IgD-negative memory B cell (primary cell): ENCODE results near the gene PSKH1. TPM values are rescaled to one million over a fixed set of nuclear protein-coding genes. Genes with fewer than 3 reads are reported as not detected.
"Not testable (repeated sequence)": the region's sequence is repeated elsewhere in the genome, so short reads cannot be mapped to it uniquely, and the experiment has no call there.

Experiments used
- H3K27ac Mint-ChIP-seq, 3 donors: one replicate each; pipeline ENCODE4 v1.8.0; 2020 to 2022; ENCODE audit warnings: mild to moderate bottlenecking in 3 of 3, mixed read lengths in 3 of 3, moderate library complexity in 1 of 3
- H3K27me3 Mint-ChIP-seq: one replicate; pipeline ENCODE4 v1.8.0; 2021; ENCODE audit warnings: mixed read lengths
- H3K36me3 Mint-ChIP-seq: one replicate; pipeline ENCODE4 v1.8.0; 2020; ENCODE audit warnings: mild to moderate bottlenecking, mixed read lengths
- H3K4me1 Mint-ChIP-seq, 3 donors: one replicate each; pipeline ENCODE4 v1.8.0; 2020 to 2022; ENCODE audit warnings: mixed read lengths in 3 of 3, mild to moderate bottlenecking in 1 of 3
- H3K4me3 Mint-ChIP-seq, 4 donors: one replicate each; pipeline ENCODE4 v1.8.0; 2020 to 2022; ENCODE audit warnings: mild to moderate bottlenecking in 4 of 4, mixed read lengths in 4 of 4, moderate library complexity in 3 of 4
- H3K9me3 Mint-ChIP-seq, 3 donors: one replicate each; pipeline ENCODE4 v1.8.0; 2020 to 2021; ENCODE audit warnings: mixed read lengths in 3 of 3, mild to moderate bottlenecking in 1 of 3
- polyA plus RNA-seq: library from polyadenylated mRNA; unstranded; fragments of 300-500 nt; fragmentation: Illumina TruSeq; gene quantifications from one replicate; pipeline ENCODE4 v1.2.3, GENCODE V29; 2021

PSKH1 gene
- polyA plus RNA-seq, 1 donor from 2014 or later, result 22.4 TPM

DNA sequence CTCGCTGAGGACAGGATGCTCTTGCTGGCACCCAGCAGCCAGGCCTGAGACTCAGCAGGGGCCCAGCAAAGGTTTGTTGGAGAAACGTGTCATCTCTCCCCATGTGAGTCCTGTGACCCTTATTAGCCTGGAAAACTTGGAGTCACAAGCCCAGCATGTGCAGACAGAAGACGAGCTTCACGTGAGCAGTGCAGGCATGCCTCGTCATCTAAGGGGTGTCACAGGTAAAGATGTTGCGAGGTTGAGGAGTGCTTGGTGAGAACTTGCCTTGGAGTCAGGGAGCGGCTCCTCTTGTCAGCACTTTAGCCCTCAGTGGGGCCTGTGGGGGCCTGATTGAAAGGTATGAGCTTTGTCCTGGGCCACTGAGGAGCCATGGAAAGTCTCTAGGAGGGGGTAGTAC lies 40.8 kb downstream of the PSKH1 start:
- peaks cover 7 to 17% (median 14%) of the 10 kb centered on the region in 3 donors for H3K4me1 Mint-ChIP-seq
- peak overlapping the region in 2 of 4 donors; percentile 7 to 61 for H3K4me3 Mint-ChIP-seq
- no peaks in the 10 kb centered on the region for H3K27me3 Mint-ChIP-seq
- H3K9me3 Mint-ChIP-seq, result no peaks in the 10 kb centered on the region
- peak overlapping the region in 2 of 3 donors; percentile 63 to 99 for H3K27ac Mint-ChIP-seq
- H3K36me3 Mint-ChIP-seq, result peaks cover 6% of the 10 kb centered on the region

DNA sequence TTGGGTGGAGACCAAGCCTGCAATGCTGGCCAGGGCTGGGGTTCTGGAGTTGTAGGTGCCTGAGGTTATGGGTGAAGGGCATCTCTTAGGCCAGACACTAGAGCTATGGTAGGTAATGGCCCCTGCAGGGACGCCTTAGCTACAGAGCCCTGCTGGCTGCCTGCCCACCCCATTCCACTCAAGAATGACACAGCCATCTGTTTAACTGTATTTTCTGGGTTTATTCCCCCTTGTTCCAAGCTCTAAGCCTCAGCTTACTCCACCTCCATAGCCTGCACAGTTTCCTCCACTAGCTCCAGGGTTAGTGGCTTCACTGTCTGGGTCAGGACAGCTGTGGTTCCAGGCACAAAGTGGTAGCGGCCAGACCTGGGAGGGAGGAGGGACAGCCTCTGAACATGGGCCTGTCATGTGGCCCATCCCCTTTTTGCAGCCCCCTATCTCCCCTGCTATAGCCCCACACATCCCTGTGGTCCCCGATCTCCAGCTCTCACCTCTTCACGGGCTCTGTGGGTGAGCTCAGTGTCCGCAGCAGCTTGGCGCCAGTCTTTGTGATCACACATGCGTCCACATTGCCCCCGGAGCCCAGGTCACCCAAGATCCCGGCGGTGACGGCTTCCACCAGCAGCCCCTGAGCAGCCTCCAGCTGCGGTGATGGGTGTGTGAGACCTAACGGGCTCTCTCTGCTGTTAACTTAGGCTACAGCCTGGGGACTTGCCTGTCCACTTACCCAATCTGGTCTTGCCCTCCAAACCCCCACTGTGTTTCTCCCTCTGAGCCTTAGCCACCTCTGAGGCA lies 41.4 kb downstream of the PSKH1 start:
- peak overlapping the region in 1 of 4 donors; percentile 100 for H3K4me3 Mint-ChIP-seq
- peaks cover 7 to 17% (median 14%) of the 10 kb centered on the region in 3 donors for H3K4me1 Mint-ChIP-seq
- H3K36me3 Mint-ChIP-seq, result peaks cover 6% of the 10 kb centered on the region
- peak overlapping the region in 2 of 3 donors; percentile 63 to 99 for H3K27ac Mint-ChIP-seq
- no peaks in the 10 kb centered on the region for H3K27me3 Mint-ChIP-seq
- H3K9me3 Mint-ChIP-seq, result no peaks in the 10 kb centered on the region

DNA sequence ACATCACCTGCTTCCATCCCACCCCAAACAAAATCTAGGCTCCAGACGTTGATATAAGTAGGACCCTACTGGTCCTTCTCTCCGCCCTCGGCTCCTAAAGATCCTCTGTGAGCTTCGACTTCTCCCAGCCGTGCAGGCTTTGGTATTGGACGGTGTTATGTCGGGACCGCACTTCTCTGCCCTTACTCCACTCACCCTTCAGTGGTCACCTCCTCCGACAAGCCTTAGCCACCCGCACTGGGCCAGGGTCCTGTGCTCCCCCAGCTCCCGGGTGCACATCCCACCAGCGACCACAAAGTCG lies 42.0 kb downstream of the PSKH1 start:
- H3K27ac Mint-ChIP-seq, result peak overlapping the region; percentile 96 to 99 (median 97)
- H3K4me3 Mint-ChIP-seq, result peak overlapping the region in 3 of 4 donors; percentile 98 to 100 (median 100)
- peaks cover 9 to 21% (median 17%) of the 10 kb centered on the region in 3 donors for H3K4me1 Mint-ChIP-seq
- H3K9me3 Mint-ChIP-seq, result no peaks in the 10 kb centered on the region
- peaks cover 6% of the 10 kb centered on the region for H3K36me3 Mint-ChIP-seq
- no peaks in the 10 kb centered on the region for H3K27me3 Mint-ChIP-seq

DNA sequence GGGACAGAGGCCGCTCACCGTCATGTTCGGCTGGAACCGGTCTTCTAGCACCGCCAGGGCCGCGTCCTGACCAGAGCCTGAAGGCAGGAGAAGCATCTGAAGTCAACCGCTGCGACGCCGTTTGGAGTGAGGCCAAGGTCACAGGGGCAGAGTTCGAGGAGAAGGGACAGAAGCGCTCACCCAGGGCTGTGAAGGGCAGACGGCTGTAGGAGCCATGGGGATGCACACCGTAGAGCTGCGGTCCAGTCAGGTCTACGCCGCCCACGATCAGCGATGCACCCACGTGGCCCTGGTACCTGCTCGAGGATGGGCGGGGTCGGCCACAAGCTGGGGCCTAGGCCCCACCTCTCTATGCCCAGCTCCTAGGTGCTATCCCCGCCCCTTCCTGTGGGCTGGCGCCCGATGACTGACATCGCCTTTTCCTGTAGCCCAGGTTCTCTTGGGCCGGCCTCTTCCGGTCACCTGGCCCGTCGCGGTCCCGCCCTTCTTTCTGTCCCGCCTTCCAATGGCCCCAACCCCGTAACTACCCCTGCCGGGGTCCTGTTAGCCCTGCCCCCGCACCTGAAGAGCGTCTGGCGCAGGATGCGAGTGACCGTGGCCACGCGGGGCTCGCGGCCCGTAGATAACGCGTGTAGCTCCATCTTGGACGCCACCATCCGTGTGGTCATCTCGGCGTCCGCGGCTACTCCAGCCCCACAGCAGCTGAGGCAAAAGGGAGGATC lies 42.5 kb downstream of the PSKH1 start:
- H3K4me1 Mint-ChIP-seq, result peaks cover 12 to 26% (median 20%) of the 10 kb centered on the region in 3 donors
- peak overlapping the region; percentile 94 to 100 (median 99) for H3K4me3 Mint-ChIP-seq
- H3K36me3 Mint-ChIP-seq, result peaks cover 6% of the 10 kb centered on the region
- peak overlapping the region; percentile 96 to 99 (median 97) for H3K27ac Mint-ChIP-seq
- H3K9me3 Mint-ChIP-seq, result no peaks in the 10 kb centered on the region
- H3K27me3 Mint-ChIP-seq, result no peaks in the 10 kb centered on the region

DNA sequence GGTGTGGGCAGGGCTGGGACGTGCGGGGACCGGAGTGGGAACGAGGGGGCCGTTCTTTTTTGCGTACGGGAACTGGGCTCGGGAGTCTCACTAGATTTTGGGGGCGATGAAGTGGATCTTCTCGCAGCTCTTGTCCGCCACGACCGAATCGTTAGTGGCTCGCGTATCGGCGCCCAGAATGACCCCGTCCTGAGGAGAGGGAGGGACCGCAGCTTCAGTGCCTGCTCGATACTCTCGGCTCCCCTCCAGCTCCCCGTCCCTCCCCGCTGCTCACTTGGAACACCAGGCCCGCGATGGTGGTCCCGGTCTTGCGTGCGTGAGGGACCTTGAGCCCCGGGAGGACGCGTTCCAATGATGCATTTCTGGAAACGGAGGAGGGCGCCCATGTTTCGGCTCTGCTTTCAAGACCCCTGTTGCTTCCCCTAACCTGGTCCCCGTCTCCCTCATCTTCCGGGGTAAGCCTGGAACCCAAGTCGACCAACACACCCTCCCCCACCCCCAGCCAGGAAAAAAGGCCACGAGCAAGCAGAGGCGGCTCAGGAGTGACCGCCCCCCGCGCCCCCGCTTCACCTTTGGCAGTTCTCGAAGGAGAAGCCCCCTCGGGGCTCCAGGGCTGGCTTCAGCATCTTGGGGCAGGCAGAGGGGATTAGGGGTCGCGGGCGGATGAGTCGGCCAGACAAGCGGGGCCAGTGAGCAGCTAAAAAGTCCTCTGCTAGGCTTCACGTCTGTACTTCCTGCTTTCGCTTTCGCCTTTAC lies 43.2 kb downstream of the PSKH1 start, which contains the start of gene PSMB10:
Gene PSMB10 (minus strand): TSS at position 727 of the 756 bp plus-strand sequence. CDS start 101 bp downstream, at position 626.
- Mint-ChIP-seq H3K4me1 (peaks cover 12 to 26% (median 20%) of the 10 kb centered on the region in 3 donors), H3K27me3 (no peaks in the 10 kb centered on the region), H3K9me3 (no peaks in the 10 kb centered on the region), H3K27ac (peak within 1 kb of the TSS; percentile 96 to 99 (median 97)), H3K36me3 (peaks cover 5% of the 10 kb centered on the region), H3K4me3 (peak within 1 kb of the TSS; percentile 94 to 100 (median 99))

DNA sequence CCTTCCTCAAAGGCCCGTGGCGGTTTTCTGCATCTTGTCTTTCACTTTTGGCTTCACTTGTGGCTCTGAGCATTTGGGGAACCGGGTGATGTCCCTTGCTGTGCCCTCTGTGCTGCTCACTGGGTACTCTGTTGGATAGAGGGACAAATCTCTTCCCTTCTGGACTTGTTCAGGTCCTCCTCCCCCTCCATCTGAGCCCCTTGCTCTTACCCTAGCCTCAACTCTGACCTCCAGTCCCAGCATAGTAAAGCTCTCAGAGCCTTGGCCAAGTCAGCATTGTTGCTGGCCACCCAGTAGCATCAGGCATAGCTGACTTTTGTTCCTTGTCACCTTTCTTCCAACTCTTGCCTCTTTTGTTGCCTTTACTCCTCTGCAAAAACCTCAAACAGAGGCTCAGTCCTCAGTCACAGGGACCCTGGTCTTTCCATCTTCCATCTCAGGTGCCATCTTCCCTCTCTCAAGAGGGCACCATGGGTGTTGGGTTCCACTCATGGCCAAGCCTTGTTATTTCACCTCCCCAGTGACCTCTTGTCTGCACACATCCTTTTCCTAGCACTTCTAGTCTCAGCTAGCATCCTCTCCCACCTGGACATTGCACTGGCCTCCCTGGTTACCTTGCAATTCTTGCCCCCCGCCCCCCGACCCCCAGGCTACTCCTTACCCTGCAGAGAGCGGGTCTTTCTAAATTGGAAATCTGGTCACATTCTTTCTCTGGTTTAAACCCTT lies 44.0 kb downstream of the PSKH1 start:
- Mint-ChIP-seq H3K4me1 (peaks cover 12 to 29% (median 24%) of the 10 kb centered on the region in 3 donors), H3K27ac (peak overlapping the region; percentile 96 to 99 (median 97)), H3K9me3 (no peaks in the 10 kb centered on the region), H3K36me3 (peaks cover 5% of the 10 kb centered on the region), H3K27me3 (no peaks in the 10 kb centered on the region), H3K4me3 (peak overlapping the region; percentile 94 to 100 (median 99))

DNA sequence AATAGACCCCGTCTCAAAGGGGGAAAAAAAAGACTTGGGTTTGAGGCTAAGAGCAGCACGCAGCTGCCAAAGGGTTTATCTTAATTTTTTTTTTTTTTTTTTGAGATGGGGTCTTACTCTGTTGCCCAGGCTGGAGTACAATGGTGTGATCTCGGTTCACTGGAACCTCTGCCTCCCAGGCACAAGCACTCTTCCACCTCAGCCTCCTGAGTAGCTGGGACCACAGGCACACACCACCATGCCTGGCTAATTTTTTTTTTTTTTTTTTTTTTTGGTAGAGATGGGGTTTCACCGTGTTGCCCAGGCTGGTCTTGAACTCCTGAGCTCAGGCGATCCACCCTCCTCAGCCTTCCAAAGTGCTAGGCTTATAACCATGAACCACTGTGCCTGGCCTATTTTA lies 44.7 kb downstream of the PSKH1 start:
- H3K27ac Mint-ChIP-seq, H3K27me3 Mint-ChIP-seq, H3K36me3 Mint-ChIP-seq, H3K9me3 Mint-ChIP-seq: not testable (repeated sequence)
- H3K4me3 Mint-ChIP-seq, result peak overlapping the region in 1 of 4 donors; percentile 100
- H3K4me1 Mint-ChIP-seq, result peaks cover 12 to 30% (median 26%) of the 10 kb centered on the region in 3 donors

DNA sequence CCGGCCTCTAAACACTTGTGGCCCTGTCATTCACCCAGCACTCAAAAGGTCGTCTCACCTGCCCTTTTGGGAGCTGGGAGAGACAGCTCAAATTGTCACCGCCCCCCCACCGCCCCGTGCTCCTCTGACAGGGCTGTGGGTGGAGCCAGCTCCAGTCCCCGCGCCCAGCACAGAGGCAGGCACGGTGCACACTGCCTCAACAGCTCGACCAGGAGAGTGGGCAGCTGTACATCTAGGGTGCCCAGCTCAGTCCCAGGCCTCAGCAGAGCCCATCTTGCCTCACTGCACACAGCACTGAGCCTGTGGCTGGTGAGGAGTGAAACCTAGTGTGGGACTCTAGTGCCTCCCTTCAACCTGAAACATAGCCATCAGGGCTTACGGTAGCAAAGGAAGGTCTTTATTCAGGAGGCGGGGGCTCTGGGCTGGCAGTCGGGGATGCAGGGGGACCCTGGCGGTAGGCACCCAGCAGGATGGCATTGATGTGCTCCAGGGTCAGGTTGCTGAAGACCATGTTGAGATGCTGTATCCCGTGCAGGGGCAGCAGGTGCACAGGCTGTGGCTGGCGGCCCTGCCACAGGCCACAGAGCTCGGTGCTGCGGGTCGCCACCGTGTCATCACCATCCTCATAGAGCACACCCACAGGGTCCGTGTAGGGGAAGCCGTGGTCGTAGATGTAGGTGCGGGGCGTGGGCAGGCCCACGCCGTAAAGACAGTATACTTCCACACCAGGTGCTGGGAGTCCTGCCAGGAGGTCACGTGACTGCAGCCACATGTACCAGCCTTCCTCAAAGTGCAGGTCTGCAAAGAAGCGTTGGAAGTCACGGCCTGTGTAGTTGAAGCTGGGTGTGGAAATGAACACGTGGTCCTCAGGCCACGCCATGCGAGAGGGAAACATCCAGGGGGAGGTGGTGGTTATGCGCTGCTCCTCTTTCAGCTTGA lies 46.7 kb downstream of the PSKH1 start:
- H3K4me1 Mint-ChIP-seq, result peaks cover 12 to 26% (median 22%) of the 10 kb centered on the region in 3 donors
- H3K4me3 Mint-ChIP-seq, result peak overlapping the region in 2 of 4 donors; percentile 42 to 53
- no peaks in the 10 kb centered on the region for H3K27me3 Mint-ChIP-seq
- no peaks in the 10 kb centered on the region for H3K9me3 Mint-ChIP-seq
- H3K36me3 Mint-ChIP-seq, result peaks cover 2% of the 10 kb centered on the region
- H3K27ac Mint-ChIP-seq, result peak overlapping the region; percentile 40 to 92 (median 87)

DNA sequence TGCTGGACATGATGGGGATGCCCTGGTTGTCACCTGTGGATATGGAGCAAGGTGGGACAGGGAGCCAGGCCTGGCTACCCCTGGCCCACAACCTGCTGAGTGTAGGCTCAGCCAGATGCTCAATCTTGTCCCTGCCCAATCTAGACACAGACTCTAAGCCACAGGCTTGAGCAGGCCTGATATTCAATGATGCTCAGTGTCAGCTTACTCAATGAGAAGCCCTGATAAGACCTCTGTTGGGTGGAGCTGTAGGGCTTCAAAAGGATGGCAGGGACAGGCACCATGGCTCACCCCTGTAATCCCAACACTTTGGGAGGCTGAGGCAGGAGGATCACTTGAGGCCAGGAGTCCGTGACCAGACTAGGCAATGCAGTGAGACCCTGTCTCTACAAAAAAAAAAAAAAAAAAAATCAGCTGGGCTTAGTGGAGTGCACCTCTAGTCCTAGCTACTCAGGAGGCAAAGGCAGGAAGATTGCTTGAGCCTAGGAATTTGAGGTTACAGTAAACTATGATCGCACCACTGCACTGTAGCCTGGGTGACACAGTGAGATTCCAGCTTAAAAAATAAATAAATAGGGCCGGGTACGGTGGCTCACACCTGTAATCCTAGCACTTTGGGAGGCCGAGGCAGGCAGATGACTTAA lies 47.5 kb downstream of the PSKH1 start:
- Mint-ChIP-seq H3K27me3 (no peaks in the 10 kb centered on the region), H3K9me3 (no peaks in the 10 kb centered on the region), H3K4me3 (peak overlapping the region in 1 of 4 donors; percentile 42), H3K4me1 (peaks cover 9 to 19% (median 17%) of the 10 kb centered on the region in 3 donors), H3K36me3 (peaks cover 2% of the 10 kb centered on the region), H3K27ac (peak overlapping the region in 2 of 3 donors; percentile 40 to 87)

DNA sequence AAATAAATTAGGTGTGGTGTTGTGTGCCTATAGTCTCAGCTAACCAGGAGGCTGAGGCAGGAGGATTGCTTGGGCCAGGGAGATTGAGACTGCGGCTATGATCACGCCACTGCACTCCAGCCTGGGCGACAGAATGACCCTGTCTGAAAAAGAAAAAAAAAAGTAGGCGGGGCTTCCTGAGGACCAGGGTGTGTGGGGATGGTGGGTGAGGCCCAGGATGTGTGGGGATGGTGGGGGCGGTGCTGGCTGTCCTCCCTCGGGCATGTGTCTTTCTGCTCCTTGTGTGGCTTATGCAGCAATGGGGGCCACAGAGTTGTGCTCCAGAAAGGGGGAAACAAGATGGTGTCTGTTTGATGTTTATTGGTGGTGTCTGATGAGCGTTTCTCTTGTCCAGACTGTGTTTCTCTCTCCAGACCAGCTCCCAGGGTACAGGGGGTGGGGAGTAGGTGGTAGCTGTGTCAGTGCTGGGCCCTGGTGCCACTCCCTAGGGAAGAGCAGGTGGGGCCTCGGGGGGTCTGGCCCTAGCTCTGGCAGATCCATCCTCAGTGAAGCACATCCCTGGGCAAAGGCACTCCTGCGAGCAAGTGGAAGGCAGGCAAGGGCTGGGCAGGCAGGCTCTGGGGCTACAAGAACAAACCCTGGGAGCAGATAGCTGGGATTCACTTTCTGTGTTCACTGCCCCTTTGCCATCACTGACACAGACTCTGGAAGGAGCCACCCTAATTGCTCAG lies 48.6 kb downstream of the PSKH1 start:
- H3K4me3 Mint-ChIP-seq, result peak overlapping the region in 1 of 4 donors; percentile 8
- peaks cover 2% of the 10 kb centered on the region for H3K36me3 Mint-ChIP-seq
- no peaks in the 10 kb centered on the region for H3K9me3 Mint-ChIP-seq
- no peaks in the 10 kb centered on the region for H3K27me3 Mint-ChIP-seq
- H3K4me1 Mint-ChIP-seq, result peaks cover 6 to 19% (median 17%) of the 10 kb centered on the region in 3 donors
- peak overlapping the region in 2 of 3 donors; percentile 4 to 88 for H3K27ac Mint-ChIP-seq

DNA sequence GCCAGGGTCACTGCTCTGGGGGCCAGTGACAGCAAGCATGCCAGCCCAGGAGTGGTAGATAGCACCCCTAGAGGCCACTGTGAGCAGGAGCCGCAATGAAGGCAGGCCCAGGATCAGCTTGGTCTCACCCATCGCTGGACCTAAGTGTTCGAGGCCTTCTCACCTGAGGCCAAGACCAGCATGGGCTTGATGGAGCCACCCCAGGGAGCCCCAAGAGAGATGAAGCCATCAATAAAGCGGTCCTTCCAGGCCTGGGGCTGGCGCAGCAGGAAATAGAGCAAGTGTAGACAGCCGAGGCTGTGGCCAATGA lies 49.1 kb downstream of the PSKH1 start:
- Mint-ChIP-seq H3K4me3 (no peak overlapping the region), H3K36me3 (peaks cover 2% of the 10 kb centered on the region), H3K27me3 (no peaks in the 10 kb centered on the region), H3K4me1 (peaks cover 6 to 15% (median 12%) of the 10 kb centered on the region in 3 donors), H3K27ac (peak overlapping the region in 1 of 3 donors; percentile 4), H3K9me3 (no peaks in the 10 kb centered on the region)

DNA sequence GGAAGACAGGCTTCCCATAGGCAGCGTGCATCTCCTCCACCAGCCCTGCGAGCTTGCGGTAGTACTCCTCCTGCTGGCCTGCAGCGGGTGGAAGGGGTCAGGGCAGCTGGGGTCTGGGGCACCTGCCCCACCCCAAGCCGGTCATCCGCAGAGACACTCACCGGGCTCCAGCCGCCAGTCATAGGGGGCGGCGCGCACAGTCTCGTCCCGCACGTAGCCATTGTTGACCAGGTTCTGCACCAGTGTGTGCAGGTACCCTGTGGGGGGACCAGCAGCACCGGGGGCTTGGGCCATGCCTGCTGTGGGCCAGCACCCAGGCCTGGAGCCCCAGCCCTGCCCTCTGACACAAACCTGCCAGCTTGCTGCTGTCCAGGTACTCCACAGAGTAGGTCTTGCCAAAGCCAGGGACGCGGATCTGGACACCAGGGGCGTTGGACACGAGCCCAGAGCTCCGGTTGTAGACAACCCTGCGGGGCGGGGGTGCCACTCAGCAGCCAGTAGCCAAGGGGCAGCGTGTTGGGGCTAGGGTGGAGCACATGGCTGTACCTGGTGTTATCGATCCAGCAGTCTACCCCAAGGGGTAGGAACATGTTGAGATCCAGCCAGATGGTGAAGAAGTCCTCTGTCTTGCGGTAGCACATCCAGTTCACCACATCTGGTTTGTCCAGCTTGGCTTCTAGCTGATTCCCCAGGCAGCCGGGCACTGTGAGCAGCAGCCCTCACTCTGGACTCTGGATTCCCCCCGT lies 49.6 kb downstream of the PSKH1 start:
- Mint-ChIP-seq H3K4me1 (peaks cover 6 to 13% (median 12%) of the 10 kb centered on the region in 3 donors), H3K27me3 (no peaks in the 10 kb centered on the region), H3K27ac (no peak overlapping the region)

More for the DNA sequence above, 49.6 kb downstream of the PSKH1 start:
- no peaks in the 10 kb centered on the region for H3K9me3 Mint-ChIP-seq
- H3K36me3 Mint-ChIP-seq, result peaks cover 2% of the 10 kb centered on the region
- H3K4me3 Mint-ChIP-seq, result no peak overlapping the region
